Measurements from ENCODE around the gene BRIP1.

- TF ChIP-seq CTCF (IDR thresholded peaks at IDR 0.05) (no peak), ZFX (IDR thresholded peaks at IDR 0.05; ENCODE audit: borderline replicate concordance) (no peak)
Observed at GRCh38 chr17:61716225-61716829, 147.0 kb downstream of the BRIP1 start.
